Measurements from ENCODE around the gene ADCY7. TPM values are rescaled to one million over a fixed set of nuclear protein-coding genes. Genes with fewer than 3 reads are reported as not detected.

The ADCY7 gene
- total RNA-seq, 1 experiment from 2014 or later, result 13.1 TPM

GRCh38 chr16:50256604-50257003 lies 9.7 kb upstream of the ADCY7 start:
- H3K79me2 ChIP-seq (ENCODE audit: low read length), result peaks cover 14% of the 10 kb centered on the region
- TF ChIP-seq EZH2 (IDR thresholded peaks at IDR 0.05; ENCODE audit: low read length, unreplicated experiment), result no peak
- TF ChIP-seq EZH2phosphoT487 (IDR thresholded peaks at IDR 0.05; ENCODE audit: borderline replicate concordance, low read length), result no peak
- no peak for TF ChIP-seq CTCF (conservative IDR thresholded peaks at IDR 0.05; ENCODE audit: low read depth, low read length)
- no peak overlapping the region for H3K9ac ChIP-seq (ENCODE audit: low read length)
- no peak overlapping the region for H3K4me3 ChIP-seq (ENCODE audit: low read length)
- H3K9me2 ChIP-seq (replicated peaks; ENCODE audit: low read length), result no peaks in the 10 kb centered on the region
- no TSS peak for BruUV-seq (replicated peaks)
- POLR2A ChIA-PET (ENCODE audit: unreplicated experiment), result no interaction called here
- ATAC-seq, result no peak
- H3K9me3 ChIP-seq (ENCODE audit: low read length), result no peaks in the 10 kb centered on the region
- H3K4me1 ChIP-seq (ENCODE audit: insufficient read depth, low read length), result peaks cover 5% of the 10 kb centered on the region
- no peak overlapping the region for H3K27ac ChIP-seq (ENCODE audit: low read length)
- no peak overlapping the region for H3K4me2 ChIP-seq (ENCODE audit: low read length)
- H3K36me3 ChIP-seq (ENCODE audit: low read depth, low read length), result no peaks in the 10 kb centered on the region
- CTCF ChIA-PET, result no interaction called here
- H2AFZ ChIP-seq (ENCODE audit: low read length), result no peak overlapping the region
- DNase-seq, result no peak
- no peaks in the 10 kb centered on the region for H4K20me1 ChIP-seq (ENCODE audit: low read length)
- H3K27me3 ChIP-seq (ENCODE audit: low read length), result no peaks in the 10 kb centered on the region
- intact Hi-C loops (cut with micrococcal nuclease), result no loop called here
- no peaks in the 10 kb centered on the region for H3F3A ChIP-seq (ENCODE audit: low read length, unreplicated experiment)

- no peak for TF ChIP-seq EZH2phosphoT487 (IDR thresholded peaks at IDR 0.05; ENCODE audit: borderline replicate concordance, low read length)
- no peak for TF ChIP-seq CTCF (conservative IDR thresholded peaks at IDR 0.05; ENCODE audit: low read depth, low read length)
- TF ChIP-seq EZH2 (IDR thresholded peaks at IDR 0.05; ENCODE audit: low read length, unreplicated experiment), result no peak
- Histone ChIP-seq H3K4me1 (ENCODE audit: insufficient read depth, low read length) (no peaks in the 10 kb centered on the region), H3K9ac (ENCODE audit: low read length) (no peak overlapping the region), H3K9me2 (replicated peaks; ENCODE audit: low read length) (no peaks in the 10 kb centered on the region), H3K4me3 (ENCODE audit: low read length) (no peak overlapping the region), H3K79me2 (ENCODE audit: low read length) (0 out of 2 replicates have a peak, but pooled peaks cover 1% of the 10 kb centered on the region), H3K4me2 (ENCODE audit: low read length) (no peak overlapping the region), H4K20me1 (ENCODE audit: low read length) (no peaks in the 10 kb centered on the region), H3K36me3 (ENCODE audit: low read depth, low read length) (no peaks in the 10 kb centered on the region), H3K9me3 (ENCODE audit: low read length) (no peaks in the 10 kb centered on the region), H2AFZ (ENCODE audit: low read length) (no peak overlapping the region), H3K27me3 (ENCODE audit: low read length) (no peaks in the 10 kb centered on the region), H3K27ac (ENCODE audit: low read length) (no peak overlapping the region), H3F3A (ENCODE audit: low read length, unreplicated experiment) (no peaks in the 10 kb centered on the region)
- DNase-seq, result no peak
- no TSS peak for BruUV-seq (replicated peaks)
- ChIA-PET CTCF (no interaction called here), POLR2A (ENCODE audit: unreplicated experiment) (no interaction called here)
- intact Hi-C loops (cut with micrococcal nuclease), result no loop called here
- ATAC-seq, result no peak
Measured at GRCh38 chr16:50257876-50258275, 8.5 kb upstream of the ADCY7 start.

- Histone ChIP-seq H2AFZ (ENCODE audit: low read length) (no peak overlapping the region), H3K9ac (ENCODE audit: low read length) (no peak overlapping the region), H3K36me3 (ENCODE audit: low read depth, low read length) (no peaks in the 10 kb centered on the region), H4K20me1 (ENCODE audit: low read length) (no peaks in the 10 kb centered on the region), H3K4me2 (ENCODE audit: low read length) (no peak overlapping the region), H3K79me2 (ENCODE audit: low read length) (no peaks in the 10 kb centered on the region), H3K4me1 (ENCODE audit: insufficient read depth, low read length) (peaks cover 11% of the 10 kb centered on the region), H3K27ac (ENCODE audit: low read length) (no peak overlapping the region), H3K27me3 (ENCODE audit: low read length) (no peaks in the 10 kb centered on the region), H3F3A (ENCODE audit: low read length, unreplicated experiment) (no peaks in the 10 kb centered on the region), H3K9me2 (replicated peaks; ENCODE audit: low read length) (no peaks in the 10 kb centered on the region), H3K9me3 (ENCODE audit: low read length) (no peaks in the 10 kb centered on the region), H3K4me3 (ENCODE audit: low read length) (no peak overlapping the region)
- ATAC-seq (no peak), DNase-seq (no peak)
- ChIA-PET CTCF (no interaction called here), POLR2A (ENCODE audit: unreplicated experiment) (no interaction called here)
- intact Hi-C loops (cut with micrococcal nuclease), result no loop called here
- TF ChIP-seq EZH2phosphoT487 (IDR thresholded peaks at IDR 0.05; ENCODE audit: borderline replicate concordance, low read length) (no peak), EZH2 (IDR thresholded peaks at IDR 0.05; ENCODE audit: low read length, unreplicated experiment) (no peak), CTCF (conservative IDR thresholded peaks at IDR 0.05; ENCODE audit: low read depth, low read length) (no peak)
- no TSS peak for BruUV-seq (replicated peaks)
Measured at GRCh38 chr16:50259334-50260205, 6.8 kb upstream of the ADCY7 start.
